HepG2 (cell line): ENCODE results near the gene YIPF3. TPM values are rescaled to one million over a fixed set of nuclear protein-coding genes. Genes with fewer than 3 reads are reported as not detected.
A peak's percentile ranks its signal among the peaks of the same experiment; 100 is the strongest.

Experiments
- GABPA ChIP-seq, 2 experiments: IDR thresholded peaks; 2 replicates each; pipeline ENCODE4 v1.6.1; 2011 to 2016; ENCODE audit warnings: low read depth in 2 of 2, low read length in 1 of 2, missing biosample characterization in 1 of 2, missing genetic modification characterization in 1 of 2
- HNF4G ChIP-seq, 2 experiments: sonication (generic) in 1 of 2; formaldehyde crosslinking in 1 of 2; IDR thresholded peaks; 2 replicates each; pipeline versions ENCODE4 v1.4.0 to v1.6.1; 2011 to 2020; ENCODE audit warnings: borderline replicate concordance in 2 of 2, low read depth in 2 of 2, mild to moderate bottlenecking in 2 of 2, low read length in 1 of 2, missing genetic modification reagents in 1 of 2, moderate library complexity in 1 of 2
- JUNB ChIP-seq: sonication (generic); formaldehyde crosslinking; IDR thresholded peaks from 2 replicates; pipeline ENCODE4 v1.8.0; 2022; ENCODE audit warnings: missing genetic modification reagents, mild to moderate bottlenecking, borderline replicate concordance
- MBNL3 ChIP-seq: fragments of 250-450 bp; sonication (Bioruptor Pico); conservative IDR thresholded peaks from 2 replicates; pipeline ENCODE4 v1.8.0; 2022; ENCODE audit warnings: mild to moderate bottlenecking, inconsistent platforms
- NR2C2 ChIP-seq: sonication (generic); formaldehyde crosslinking; IDR thresholded peaks from 2 replicates; pipeline ENCODE4 v1.4.0; 2020; ENCODE audit warnings: missing genetic modification reagents, mild to moderate bottlenecking, moderate library complexity, borderline replicate concordance
- NR2F1 ChIP-seq, 2 experiments: fragments of 450-650 bp in 1 of 2; formaldehyde crosslinking in 1 of 2; IDR thresholded peaks; 2 replicates each; pipeline versions ENCODE4 v1.5.0 to v1.6.1; 2016 to 2020; ENCODE audit warnings: mild to moderate bottlenecking in 1 of 2, missing compliant biosample characterization in 1 of 2, missing genetic modification reagents in 1 of 2, moderate library complexity in 1 of 2
- PAF1 ChIP-seq: IDR thresholded peaks from 2 replicates; pipeline ENCODE4 v1.6.1; 2016; ENCODE audit warnings: missing genetic modification reagents, missing compliant biosample characterization
- POLR2AphosphoS5 ChIP-seq: IDR thresholded peaks from 2 replicates; pipeline ENCODE4 v1.6.1; 2012; ENCODE audit warnings: low read depth, low read length
- RARA ChIP-seq: IDR thresholded peaks from 2 replicates; pipeline ENCODE4 v1.6.1; 2016; ENCODE audit warnings: missing genetic modification reagents, missing compliant biosample characterization
- RARG ChIP-seq: sonication (generic); formaldehyde crosslinking; IDR thresholded peaks from 2 replicates; pipeline ENCODE4 v1.4.0; 2020; ENCODE audit warnings: low read depth, mild to moderate bottlenecking, missing genetic modification reagents
- SIX1 ChIP-seq: sonication (generic); formaldehyde crosslinking; IDR thresholded peaks from 2 replicates; pipeline ENCODE4 v1.4.0; 2020; ENCODE audit warnings: missing genetic modification reagents, borderline replicate concordance
- SKI ChIP-seq: fragments of 450-650 bp; IDR thresholded peaks from one replicate; pipeline ENCODE4 v1.6.1; 2018; ENCODE audit warnings: mild to moderate bottlenecking; ENCODE audit not compliant: partially characterized antibody
- SRSF1 ChIP-seq: fragments of 200-400 bp; formaldehyde crosslinking; optimal IDR thresholded peaks from 2 replicates; pipeline ENCODE3; 2017; ENCODE audit warnings: mild to moderate bottlenecking, low read depth, low read length, moderate library complexity
- SSRP1 ChIP-seq: IDR thresholded peaks from 2 replicates; pipeline ENCODE4 v1.6.1; 2016; ENCODE audit warnings: control low read depth
- TEAD3 ChIP-seq: optimal IDR thresholded peaks from 2 replicates; pipeline ENCODE3; 2016; ENCODE audit warnings: borderline replicate concordance
- THYN1 ChIP-seq: sonication (generic); formaldehyde crosslinking; IDR thresholded peaks from 2 replicates; pipeline ENCODE4 v1.8.1; 2023; ENCODE audit warnings: low read depth, mild to moderate bottlenecking, moderate library complexity, missing genetic modification reagents, borderline replicate concordance
- ZBTB38 ChIP-seq: sonication (generic); formaldehyde crosslinking; IDR thresholded peaks from 2 replicates; pipeline ENCODE4 v1.5.1; 2020; ENCODE audit warnings: mild to moderate bottlenecking, missing genetic modification reagents
- ZFP1 ChIP-seq: IDR thresholded peaks from 2 replicates; pipeline ENCODE4 v1.6.1; 2016
- ZFP41 ChIP-seq: sonication (generic); formaldehyde crosslinking; IDR thresholded peaks from 2 replicates; pipeline ENCODE4 v1.4.0; 2020; ENCODE audit warnings: mild to moderate bottlenecking, missing genetic modification reagents, borderline replicate concordance
- ZZZ3 ChIP-seq: sonication (generic); formaldehyde crosslinking; IDR thresholded peaks from 2 replicates; pipeline ENCODE4 v1.4.0; 2020; ENCODE audit warnings: missing genetic modification reagents, mild to moderate bottlenecking, borderline replicate concordance
- polyA plus RNA-seq, 8 experiments: library from polyadenylated mRNA; depleted of rRNA in 3 of 8; stranded (reverse) in 7 of 8; unstranded in 1 of 8; fragments of >200 nt; fragmentation: Illumina TruSeq in 4 of 8; extraction: Trizol in 4 of 8; gene quantifications; 2 replicates each; pipeline versions ENCODE4 v1.2.1 to v1.2.3, GENCODE V29; 2011 to 2016; ENCODE audit warnings: low read depth in 4 of 8, missing spikeins in 1 of 8, mixed read lengths in 1 of 8; ENCODE audit not compliant: insufficient read depth in 1 of 8
- total RNA-seq, 5 experiments: library from RNA; depleted of rRNA; stranded (reverse); fragments of >200 nt; fragmentation: Illumina TruSeq; extraction: Trizol; gene quantifications; 2 replicates each; pipeline ENCODE4 v1.2.3, GENCODE V29; 2016; ENCODE audit warnings: low read depth in 1 of 5
- TF ChIP-seq, protein P1 (sequence below): sonication (generic); formaldehyde crosslinking; IDR thresholded peaks from 2 replicates; pipeline ENCODE4 v1.5.1; 2020; ENCODE audit warnings: missing genetic modification reagents, mild to moderate bottlenecking, borderline replicate concordance
- TF ChIP-seq, protein P2 (sequence below): sonication (generic); formaldehyde crosslinking; IDR thresholded peaks from 2 replicates; pipeline ENCODE4 v1.4.0; 2020; ENCODE audit warnings: missing genetic modification reagents
- TF ChIP-seq, protein P3 (sequence below), 2 experiments: sonication (generic) in 1 of 2; formaldehyde crosslinking in 1 of 2; IDR thresholded peaks; 2 replicates each; pipeline versions ENCODE4 v1.4.0 to v1.6.1; 2018 to 2020; ENCODE audit warnings: missing genetic modification reagents in 2 of 2, borderline replicate concordance in 1 of 2, low read depth in 1 of 2, mild to moderate bottlenecking in 1 of 2, missing biosample characterization in 1 of 2

The YIPF3 gene
- total and polyA plus RNA-seq, 2 of the 13 experiments (the other 11 are each of a cell fraction or from before 2014, with no cell fraction given), result 107 to 206 TPM

DNA sequence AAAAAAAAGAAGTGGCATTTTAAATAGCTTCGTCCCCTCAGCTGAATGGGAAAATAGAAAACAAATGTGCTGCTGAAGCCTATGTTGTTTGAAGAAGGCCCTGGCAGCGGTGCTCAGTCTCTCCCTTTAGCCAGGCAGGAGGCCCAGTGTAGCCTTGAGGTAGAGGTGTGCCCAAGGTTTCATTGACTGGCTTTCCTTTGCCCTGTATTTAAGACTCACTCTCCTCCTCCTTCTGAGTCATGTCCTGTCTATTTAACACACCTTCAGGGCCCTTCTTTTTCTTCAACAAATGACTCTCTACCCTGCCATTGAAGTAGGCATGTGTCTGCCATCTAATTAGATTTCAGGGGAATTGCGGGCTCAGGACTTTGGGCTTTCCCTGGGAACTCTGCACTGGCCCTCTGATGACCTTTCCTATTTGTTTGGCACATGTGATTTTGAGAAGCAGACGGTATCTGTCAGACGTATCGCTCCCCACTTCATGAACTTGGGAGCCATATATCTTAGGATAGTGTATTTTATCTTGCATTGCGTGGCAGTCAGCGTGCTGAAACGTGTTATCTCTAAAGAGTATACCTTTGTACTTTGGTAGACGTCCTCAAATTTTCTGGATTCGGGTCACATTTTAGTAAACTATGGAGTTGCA lies 35.0 kb downstream of the YIPF3 start (continued):
- TF ChIP-seq SIX1 (CRISPR knock-in tag) (no peak), GABPA (IDR thresholded peaks at IDR 0.05; ENCODE audit: low read depth, low read length) (no peak), GABPA (CRISPR knock-in tag; IDR thresholded peaks at IDR 0.05; ENCODE audit: low read depth) (no peak), SKI (peak; percentile 27), HNF4G (IDR thresholded peaks at IDR 0.05; ENCODE audit: borderline replicate concordance, low read depth, low read length) (peak; percentile 60; the same call in 1 of the 2 replicates), HNF4G (CRISPR knock-in tag; IDR thresholded peaks at IDR 0.05; ENCODE audit: borderline replicate concordance, low read depth) (no peak), NR2C2 (CRISPR knock-in tag) (0 out of 2 replicates have a peak, but pooled peaks have one; percentile 20), ZFP1 (CRISPR knock-in tag) (no peak), JUNB (CRISPR knock-in tag) (no peak), PAF1 (CRISPR knock-in tag) (no peak), RARG (no peak), THYN1 (no peak), ZZZ3 (CRISPR knock-in tag) (no peak), NR2F1 (CRISPR knock-in tag; IDR thresholded peaks at IDR 0.05) (peak in 1 of 2 experiments; percentile 48; a peak in 2 of 4 replicates), MBNL3 (CRISPR knock-in tag) (no peak), RARA (CRISPR knock-in tag) (peak; percentile 80), ZFP41 (CRISPR knock-in tag) (no peak), POLR2AphosphoS5 (peak; percentile 30; the same call in 1 of the 2 replicates), TEAD3 (peak; percentile 15), SRSF1 (no peak), ZBTB38 (peak; percentile 34; the same call in 1 of the 2 replicates), SSRP1 (CRISPR knock-in tag) (no peak)
- TF ChIP-seq, protein P1, sequence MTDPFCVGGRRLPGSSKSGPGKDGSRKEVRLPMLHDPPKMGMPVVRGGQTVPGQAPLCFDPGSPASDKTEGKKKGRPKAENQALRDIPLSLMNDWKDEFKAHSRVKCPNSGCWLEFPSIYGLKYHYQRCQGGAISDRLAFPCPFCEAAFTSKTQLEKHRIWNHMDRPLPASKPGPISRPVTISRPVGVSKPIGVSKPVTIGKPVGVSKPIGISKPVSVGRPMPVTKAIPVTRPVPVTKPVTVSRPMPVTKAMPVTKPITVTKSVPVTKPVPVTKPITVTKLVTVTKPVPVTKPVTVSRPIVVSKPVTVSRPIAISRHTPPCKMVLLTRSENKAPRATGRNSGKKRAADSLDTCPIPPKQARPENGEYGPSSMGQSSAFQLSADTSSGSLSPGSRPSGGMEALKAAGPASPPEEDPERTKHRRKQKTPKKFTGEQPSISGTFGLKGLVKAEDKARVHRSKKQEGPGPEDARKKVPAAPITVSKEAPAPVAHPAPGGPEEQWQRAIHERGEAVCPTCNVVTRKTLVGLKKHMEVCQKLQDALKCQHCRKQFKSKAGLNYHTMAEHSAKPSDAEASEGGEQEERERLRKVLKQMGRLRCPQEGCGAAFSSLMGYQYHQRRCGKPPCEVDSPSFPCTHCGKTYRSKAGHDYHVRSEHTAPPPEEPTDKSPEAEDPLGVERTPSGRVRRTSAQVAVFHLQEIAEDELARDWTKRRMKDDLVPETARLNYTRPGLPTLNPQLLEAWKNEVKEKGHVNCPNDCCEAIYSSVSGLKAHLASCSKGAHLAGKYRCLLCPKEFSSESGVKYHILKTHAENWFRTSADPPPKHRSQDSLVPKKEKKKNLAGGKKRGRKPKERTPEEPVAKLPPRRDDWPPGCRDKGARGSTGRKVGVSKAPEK, result no peak
- TF ChIP-seq, protein P2, sequence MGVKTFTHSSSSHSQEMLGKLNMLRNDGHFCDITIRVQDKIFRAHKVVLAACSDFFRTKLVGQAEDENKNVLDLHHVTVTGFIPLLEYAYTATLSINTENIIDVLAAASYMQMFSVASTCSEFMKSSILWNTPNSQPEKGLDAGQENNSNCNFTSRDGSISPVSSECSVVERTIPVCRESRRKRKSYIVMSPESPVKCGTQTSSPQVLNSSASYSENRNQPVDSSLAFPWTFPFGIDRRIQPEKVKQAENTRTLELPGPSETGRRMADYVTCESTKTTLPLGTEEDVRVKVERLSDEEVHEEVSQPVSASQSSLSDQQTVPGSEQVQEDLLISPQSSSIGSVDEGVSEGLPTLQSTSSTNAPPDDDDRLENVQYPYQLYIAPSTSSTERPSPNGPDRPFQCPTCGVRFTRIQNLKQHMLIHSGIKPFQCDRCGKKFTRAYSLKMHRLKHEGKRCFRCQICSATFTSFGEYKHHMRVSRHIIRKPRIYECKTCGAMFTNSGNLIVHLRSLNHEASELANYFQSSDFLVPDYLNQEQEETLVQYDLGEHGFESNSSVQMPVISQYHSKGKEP (CRISPR knock-in tag), result no peak
- TF ChIP-seq, protein P3, sequence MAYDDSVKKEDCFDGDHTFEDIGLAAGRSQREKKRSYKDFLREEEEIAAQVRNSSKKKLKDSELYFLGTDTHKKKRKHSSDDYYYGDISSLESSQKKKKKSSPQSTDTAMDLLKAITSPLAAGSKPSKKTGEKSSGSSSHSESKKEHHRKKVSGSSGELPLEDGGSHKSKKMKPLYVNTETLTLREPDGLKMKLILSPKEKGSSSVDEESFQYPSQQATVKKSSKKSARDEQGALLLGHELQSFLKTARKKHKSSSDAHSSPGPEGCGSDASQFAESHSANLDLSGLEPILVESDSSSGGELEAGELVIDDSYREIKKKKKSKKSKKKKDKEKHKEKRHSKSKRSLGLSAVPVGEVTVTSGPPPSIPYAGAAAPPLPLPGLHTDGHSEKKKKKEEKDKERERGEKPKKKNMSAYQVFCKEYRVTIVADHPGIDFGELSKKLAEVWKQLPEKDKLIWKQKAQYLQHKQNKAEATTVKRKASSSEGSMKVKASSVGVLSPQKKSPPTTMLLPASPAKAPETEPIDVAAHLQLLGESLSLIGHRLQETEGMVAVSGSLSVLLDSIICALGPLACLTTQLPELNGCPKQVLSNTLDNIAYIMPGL (CRISPR knock-in tag; IDR thresholded peaks at IDR 0.05; ENCODE audit: borderline replicate concordance in 1 of 2, low read depth in 1 of 2), result no peak
